GM21717 (cell line): ENCODE results near the gene ALG12.
A peak's percentile ranks its signal among the peaks of the same experiment; 100 is the strongest.

Source experiments
- ATAC-seq: cut with Tn5 transposase; IDR thresholded peaks from one replicate; pipeline ENCODE4 v1.9.1; 2021; ENCODE audit warnings: mild to moderate bottlenecking, moderate library complexity; ENCODE audit not compliant: unreplicated experiment

The ALG12 gene

DNA sequence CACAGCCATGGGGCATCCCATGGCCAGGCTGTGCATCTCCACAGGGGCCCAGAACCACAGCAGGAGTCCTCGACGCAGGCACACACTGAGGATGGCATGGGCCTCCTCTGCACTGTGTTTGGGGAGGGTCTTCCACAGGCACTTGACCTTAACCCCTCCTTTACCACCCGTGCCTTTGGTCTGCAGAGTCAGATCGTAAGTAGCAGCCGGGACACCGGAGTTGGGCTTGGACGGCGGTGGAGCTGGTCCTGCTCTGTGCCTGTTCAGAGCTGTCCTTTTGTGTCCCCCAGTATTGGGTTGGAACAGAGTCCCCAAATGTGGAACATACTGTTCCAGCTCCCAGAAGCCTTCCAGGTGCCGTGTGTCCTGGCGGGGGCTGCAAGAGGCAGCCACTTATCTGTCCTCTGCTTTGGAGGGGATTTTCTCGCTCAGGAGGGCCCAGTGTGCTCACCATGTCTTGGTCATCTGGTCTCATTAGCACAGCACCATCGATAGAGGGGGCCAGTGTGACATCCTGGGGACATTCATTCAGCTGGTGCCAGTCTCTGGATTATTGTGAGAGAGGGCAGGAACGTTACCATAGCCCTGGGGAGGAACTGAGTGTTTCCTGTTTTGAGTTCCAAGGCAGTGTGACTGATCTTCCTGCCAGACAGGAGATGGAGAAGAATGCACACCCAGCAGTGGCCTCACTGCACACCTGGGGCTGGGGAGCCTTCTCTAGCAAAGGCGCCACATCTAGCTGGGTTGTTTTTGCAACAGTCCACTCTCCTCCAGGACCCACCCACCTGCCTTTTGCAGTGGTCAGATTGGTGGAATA is 12.6 kb upstream of the ALG12 start:
- ATAC-seq, result no peak

DNA sequence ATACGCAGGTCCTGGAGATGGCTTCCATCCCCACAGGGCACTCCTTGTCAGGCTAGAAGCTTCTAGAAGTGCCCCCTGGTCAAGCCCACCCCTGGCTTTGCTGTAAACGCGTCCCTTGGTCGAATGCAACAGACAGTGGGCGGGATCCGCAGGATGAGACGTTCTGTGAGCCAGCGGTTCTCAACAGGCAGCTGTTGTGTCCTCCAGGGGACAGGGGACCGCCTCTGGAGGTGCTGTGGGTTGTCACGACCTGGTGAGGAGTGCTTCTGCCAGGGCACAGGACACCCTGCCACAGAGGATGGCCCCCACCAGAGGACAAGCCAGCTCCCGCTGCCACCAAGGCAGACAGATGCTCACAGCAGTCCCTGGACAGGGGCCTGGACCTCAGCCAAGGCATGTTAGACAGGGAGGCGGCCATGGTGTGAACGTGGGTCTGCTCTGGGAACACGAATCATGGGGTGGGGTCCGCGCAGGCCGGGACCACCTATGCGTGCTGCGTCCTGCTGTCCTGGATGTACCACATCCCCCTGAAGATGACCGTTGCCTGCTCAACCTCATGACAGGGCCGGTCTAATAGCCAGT is 11.8 kb upstream of the ALG12 start:
- no peak for ATAC-seq

DNA sequence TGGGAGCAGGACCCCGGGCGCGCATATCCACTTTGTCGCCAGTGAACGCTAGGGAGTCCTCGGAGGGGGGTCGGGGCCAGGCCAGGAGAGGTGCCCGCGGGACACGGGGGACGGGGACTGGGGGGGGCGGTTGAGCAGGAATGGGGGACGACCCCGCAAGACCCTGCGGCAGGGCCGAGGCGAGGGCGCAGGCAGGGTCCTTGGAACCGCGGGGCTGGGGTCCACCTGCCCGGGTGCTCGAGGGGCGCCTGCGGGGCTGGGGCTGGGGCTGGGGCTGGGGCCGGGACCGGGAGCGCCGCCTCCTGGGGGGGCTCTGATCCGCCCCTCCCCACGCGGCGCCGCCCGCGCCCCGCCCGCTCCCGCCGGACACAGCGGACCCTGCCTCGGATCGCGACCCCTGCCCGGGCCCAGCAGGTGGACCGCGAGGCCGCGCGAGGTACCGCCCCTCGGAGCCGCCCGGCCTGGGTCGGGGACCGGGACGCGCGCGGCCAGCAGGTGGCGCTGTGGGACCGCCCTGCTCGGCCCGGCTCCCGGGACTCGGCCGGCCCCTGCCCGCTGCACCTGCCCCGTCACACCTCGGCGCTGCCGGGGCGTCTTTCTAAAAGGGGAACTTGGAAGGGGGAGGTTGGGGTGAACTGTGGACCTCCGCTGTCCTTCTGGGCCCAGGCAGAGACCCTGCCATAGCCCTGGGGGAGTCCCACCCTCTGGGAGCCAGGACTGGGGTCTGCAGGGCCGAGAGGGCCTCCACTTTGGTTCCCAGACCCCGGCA is 11.2 kb upstream of the ALG12 start:
- ATAC-seq, result no peak

DNA sequence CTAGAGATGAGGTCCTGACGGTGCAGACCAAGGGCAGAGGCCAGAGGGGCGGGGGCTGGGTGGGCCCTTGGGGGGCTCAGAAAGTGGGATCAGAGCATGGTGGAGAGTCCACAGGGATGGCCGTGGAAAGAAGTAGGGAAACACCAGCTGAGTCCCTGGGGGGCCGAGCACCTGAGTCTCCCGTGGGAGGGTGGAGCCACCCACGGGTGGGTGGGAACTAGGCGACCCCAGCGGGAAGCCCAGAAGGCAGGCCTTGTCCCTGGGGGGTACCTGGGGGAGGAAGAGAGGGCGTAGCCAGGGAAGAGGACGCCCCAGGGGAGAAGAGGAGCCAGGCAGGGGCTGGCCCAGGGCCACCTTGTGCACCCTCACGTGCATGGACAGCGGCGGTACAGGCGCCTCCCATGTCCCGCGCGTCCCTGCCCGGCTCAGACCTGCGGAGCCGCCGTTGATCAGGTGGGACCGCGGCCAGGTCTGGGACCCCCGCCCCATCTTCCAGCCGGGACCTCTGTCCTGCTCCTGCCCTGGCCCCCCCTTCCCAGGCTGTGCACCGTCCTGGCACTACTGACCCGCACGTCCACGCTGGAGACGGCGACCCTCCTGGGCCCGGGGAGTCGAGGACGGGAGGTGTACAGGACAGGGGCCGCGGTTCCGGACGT is 10.4 kb upstream of the ALG12 start:
- no peak for ATAC-seq

DNA sequence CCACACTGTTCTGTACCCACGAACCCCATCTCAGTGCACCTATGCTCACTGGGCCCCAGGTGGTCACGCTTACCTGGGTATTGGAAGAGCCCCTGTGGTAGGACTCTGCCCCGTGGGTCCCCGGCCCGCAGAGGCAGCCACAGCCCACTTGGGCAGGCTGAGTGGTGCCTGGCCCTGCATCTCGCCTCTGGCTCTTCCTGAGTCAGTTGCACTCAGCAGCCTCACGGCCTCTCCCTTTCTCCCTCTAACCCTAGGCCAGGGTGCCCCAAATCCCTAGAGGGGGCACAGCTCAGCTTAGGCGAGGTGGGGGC is 9.9 kb upstream of the ALG12 start:
- no peak for ATAC-seq

DNA sequence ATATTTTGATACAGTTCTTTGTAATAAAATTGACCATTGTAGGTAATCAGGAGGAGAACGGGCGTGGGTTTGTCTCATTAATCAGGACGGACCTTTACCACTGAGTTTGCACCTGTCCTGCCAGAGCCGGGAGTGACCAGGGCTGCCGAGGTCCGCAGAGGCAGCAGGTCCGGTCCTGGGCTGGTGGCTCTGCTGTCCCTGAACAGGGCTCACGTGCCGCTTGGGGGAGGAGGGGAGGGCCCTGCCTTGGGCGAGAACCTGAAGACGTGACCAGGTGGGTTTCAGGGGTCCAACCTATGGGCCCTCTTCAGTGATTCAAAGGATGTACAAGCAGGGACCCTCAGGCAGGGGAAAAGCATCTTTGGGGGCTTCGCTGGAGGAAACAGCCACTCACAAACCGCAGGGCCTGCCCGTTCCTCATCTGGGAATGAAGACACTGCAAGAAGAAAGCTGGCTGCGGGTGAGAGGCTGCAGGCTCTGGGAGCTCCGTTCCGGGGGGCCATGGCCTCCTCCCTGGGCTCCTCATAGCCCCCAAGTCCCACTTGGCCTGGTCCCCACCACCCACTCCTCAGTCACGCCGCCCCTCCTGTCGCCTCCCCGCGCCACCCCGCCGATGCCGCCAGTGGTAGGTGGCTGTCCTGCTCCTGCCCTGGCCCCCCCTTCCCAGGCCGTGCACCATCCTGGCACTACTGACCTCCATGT is 9.4 kb upstream of the ALG12 start:
- no peak for ATAC-seq

DNA sequence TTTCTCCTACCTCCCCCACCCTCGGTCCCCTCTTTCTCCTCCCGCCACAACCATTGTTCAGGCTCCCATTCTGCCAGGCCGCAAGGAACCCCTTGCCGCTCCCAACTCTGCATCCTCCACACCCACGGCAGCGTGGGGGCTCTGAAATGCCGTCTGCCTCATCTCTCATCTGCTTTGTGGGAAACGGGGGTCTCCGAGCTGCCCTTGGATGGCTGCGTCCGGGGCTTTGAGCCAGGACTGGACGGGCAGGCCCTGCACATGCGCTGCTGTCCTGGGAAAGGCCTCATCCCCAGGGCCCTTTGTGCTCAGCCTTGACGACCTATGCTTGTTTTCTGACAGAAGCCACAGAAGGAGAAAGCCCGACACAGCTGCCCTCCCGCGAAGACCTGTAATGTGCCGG is 8.7 kb upstream of the ALG12 start:
- no peak for ATAC-seq

DNA sequence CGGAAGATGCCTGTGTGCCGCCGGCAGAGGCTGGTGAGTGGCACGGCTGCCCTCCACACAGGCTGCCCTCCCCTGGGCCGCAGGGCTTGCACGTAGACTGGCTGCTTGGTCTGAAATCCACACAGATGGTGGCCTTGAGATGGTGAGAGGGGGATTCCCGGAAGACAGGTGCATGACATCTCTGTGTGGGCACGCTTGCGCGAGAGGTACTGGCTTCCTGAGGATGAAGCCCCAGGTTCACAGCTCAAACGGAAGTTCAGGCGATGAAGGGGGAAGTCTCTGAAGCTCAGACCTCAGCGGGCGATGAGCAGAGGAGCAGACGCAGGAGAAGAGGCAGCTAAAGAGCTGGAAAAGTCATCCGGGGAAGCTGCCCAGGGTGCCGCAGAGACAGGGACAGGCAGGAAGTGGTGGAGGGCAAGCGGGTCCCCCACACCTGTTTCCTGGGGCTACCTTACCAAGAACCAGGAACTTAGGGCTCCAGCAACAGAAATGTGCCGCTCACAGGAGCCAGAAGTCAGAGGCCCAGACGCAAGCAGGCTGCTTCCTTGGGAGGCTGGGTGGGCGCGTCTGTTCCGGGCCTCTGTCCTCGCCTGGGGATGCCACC is 7.4 kb upstream of the ALG12 start:
- peak; percentile 39 for ATAC-seq

DNA sequence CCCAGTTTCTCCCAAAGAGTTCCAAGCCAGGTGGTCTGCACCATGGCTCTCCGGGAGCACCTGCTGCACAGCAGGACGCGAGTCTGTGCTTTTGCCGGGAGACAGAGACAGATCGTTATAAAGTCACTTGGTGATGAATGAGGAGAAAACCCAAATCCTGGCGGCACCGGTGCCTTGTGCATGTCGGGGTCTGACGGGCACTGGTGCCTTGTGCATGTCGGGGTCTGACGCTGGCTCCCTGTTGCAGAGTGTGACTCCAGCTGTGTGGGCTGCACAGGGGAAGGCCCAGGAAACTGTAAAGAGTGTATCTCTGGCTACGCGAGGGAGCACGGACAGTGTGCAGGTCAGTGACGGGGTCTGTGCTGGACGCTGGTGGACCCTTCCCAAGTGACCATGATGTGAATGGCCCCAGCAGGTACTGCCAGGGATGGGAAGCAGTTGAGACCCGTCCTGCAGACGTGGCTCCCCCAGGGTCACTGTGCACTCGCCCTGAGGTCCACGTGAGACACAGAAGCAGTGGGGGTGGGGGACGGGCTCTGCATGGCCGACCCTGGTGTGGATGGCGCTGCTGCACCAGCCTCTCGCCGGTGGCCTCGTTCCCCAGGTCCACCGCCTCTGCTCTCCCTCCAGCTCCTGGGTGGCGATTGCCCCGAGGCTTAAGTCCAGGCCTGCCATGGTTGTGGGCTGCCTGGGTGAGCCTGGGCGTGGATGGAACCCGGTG is 6.0 kb upstream of the ALG12 start:
- ATAC-seq, result no peak

DNA sequence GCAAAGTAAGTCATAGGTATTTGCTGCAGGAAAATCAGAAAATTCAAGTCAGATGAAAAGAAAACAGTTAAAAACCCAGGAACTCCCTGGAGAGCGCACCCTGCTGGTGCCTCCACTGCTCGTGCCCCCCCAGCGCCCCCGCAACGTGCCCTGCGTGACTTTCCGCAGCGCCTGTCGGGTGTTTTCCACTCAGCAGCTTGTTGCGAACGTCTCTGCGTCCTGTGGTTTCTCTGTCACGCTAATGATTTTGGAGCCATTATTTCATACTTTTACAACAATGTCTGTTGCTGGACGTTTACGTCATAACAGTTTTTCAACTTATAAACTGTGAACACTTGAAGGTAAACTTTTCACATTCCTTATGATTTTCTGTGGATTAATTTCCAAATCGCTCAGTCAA is 5.2 kb upstream of the ALG12 start:
- ATAC-seq, result no peak

DNA sequence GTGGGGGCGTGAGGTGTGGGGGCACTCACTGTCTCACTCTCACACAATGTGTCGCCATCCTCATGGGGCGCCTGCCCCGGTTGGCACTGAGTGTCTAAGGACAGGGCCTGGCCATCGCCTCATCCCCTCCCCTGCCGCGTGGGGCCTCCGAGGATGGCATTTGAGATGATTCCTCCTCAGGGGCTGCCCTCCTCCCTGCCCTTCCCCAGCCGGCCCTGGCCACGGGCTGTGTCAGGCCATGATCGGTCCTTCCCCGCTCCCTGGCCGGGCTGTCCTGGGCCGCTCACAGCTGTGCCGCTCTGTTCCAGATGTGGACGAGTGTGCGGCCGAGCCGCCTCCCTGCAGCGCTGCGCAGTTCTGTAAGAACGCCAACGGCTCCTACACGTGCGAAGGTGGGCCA is 4.7 kb upstream of the ALG12 start:
- ATAC-seq, result no peak

DNA sequence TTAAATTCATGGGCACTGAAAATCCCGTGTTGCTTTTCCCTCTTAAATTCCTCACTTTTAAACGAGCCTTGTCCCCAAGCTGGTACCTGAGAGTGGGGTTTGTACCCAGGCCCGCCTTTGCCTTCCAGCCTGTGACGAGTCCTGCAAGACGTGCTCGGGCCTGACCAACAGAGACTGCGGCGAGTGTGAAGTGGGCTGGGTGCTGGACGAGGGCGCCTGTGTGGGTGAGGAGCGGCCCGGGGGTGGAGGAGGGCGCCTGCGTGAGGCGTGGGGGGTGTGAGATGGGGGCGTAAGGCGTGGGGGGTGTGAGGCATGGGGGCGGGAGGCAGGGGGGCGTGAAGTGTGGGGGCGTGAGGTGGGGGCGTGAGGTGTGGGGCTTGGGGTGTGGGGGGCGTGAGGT is 4.2 kb upstream of the ALG12 start:
- ATAC-seq, result no peak

DNA sequence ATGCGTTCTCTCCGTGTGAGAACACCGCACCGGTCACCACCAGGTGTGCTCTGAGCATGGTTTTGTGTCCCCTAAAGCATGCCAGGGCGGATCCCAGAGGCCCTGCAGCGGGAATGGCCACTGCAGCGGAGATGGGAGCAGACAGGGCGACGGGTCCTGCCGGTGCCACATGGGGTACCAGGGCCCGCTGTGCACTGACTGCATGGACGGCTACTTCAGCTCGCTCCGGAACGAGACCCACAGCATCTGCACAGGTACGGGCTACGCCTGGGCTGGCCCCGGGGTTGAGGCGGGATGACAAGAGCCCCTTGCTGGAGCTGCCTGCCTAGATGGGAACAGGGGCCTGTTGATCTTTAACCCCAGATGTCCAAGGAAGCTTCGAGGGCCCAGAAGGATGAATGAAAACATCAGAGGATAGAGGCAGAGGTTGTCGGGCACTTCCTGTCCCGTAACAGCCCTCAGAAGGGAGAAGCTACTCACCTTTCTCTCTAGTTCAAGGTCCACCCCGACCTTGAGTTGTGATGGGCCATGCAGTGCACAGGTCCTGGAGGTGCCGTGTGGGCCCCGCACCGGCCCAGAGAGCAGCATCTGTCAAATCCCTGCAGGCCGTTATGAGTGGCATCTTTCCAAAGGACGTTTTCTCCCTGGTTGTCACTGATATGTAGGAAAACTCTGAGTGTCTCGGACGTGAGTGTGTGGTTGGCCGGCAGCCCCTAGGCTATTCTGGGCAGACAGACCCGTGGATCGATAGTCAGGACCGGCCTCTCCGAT is 3.5 kb upstream of the ALG12 start:
- ATAC-seq, result no peak

DNA sequence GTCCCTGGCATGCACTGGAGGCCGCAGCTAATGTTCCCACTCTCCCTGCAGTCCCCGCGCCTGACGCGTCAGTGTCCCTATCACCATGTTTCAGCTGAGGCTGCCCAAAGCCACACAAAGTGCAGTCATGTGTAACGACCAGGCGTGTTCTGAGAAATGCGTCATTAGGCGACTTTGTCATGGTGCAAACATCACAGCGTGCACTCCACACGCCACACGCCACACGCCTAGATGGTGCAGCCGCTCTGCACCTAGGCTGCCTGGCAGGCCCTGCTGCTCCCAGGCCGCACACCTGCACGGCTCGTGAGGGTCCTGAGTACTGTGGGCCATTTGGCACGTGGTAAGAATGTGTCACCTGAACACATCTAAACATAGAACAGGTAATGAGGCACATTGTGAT is 2.6 kb upstream of the ALG12 start:
- ATAC-seq, result no peak

DNA sequence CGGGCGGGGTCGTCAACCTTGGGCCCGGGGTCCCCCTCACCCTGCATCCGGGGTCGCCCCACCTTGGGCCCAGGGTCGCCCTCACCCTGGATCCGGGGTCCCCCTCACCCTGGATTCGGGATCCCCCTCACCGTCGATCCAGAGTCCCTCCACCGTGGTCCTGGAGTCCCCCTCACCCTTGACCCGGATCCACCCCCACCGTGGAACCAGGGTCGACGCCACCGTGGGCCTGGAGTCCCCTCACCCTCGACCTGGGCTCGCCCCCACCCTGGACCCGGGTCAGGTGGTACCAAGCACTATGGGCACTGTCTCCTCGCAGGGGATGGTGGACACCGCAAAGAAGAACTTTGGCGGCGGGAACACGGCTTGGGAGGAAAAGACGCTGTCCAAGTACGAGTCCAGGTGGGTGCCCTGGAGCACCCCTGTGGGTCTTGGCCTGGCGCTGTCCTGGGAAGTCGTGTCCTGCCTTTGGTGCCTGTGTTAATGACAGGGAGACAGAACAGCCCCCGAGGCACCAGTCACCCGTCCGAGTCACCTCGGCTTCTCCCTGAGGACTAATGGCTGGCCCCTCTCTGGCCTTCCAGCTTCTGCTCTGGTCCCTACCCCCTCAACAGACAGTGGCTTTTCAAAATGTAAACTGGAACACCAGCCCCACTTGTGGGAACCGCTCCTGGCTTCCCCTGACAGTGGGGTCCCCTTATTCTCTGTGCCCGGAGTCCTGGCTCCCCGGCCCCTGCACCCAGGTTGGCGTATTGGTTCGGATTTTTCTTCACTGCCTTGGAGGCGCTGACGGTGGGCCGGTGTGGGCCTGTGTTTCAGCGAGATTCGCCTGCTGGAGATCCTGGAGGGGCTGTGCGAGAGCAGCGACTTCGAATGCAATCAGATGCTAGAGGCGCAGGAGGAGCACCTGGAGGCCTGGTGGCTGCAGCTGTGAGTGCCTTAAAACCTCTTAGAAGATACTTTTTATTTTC is 958 bp upstream of the ALG12 start:
- ATAC-seq, result no peak

DNA sequence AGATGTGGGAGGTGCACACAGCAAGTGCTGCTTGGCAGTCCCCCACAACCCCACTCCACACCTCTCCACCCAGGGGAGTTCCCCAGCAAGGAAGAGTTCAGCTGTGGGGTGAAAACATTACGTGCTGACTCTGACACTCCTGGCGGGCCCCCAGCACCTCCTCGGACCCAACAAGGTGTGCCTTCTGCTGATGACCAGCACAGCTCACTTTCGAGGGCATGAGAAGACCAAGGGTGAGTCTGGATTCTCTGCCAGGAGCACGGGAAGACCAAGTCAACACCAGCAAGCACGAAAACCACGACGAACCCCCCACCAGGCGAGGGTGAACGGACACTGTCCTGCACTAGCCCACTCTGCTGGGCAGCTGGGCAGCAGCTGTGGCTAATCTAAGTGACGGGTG is 1.4 kb downstream of the ALG12 start:
- no peak for ATAC-seq

DNA sequence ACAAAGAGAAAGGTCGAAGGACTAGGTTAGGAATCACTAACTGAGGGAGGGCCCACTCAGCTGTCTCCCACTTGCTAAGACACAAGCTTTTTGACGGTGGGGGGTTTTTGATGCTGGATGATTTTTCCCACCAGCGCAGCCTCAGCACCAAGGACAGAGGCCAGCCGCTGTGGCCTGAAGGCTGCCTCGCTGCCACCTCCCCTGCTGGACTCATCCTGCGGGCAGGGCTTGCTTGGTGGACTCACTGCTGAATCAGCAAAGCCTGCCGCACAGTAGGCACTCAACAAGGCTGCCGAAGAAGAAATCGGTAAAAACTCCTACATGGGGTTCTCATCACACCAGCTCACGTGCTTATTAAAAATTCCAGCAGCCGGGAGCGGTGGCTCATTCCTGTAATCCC is 2.6 kb downstream of the ALG12 start:
- ATAC-seq, result no peak

DNA sequence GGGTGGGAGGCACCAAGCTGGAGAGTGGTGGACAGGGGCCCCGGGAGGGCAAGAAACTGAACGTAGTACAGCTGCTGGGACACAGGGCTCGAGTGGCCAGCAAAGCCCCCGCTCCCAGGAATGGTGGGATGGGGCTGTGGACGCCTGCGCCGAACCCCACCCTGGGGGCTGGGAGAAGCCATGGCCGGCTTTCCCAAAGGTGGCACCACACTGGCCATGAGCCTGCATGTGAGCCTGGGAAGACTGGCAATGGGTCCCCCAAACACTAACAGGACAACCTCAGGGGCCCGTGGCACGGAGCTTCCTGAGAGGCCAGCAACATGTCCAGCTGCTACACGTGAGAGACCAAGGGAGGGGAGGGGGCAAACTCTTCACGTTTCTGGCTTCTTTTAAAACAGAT is 4.0 kb downstream of the ALG12 start:
- ATAC-seq, result no peak
